Epidermal melanocyte (primary cell): ENCODE results near the gene RHEB.

ENCODE experiments used
- DNase-seq: peaks from one replicate; pipeline ENCODE4 v3.0.0; 2011; ENCODE audit warnings: low spot score; ENCODE audit not compliant: insufficient read length

RHEB gene

GRCh38 chr7:151472644-151473380, 46.9 kb downstream of the RHEB start:
- no peak for DNase-seq

- no peak for DNase-seq
Observed at GRCh38 chr7:151470711-151471110, 49.0 kb downstream of the RHEB start.

- no peak for DNase-seq
Observed at GRCh38 chr7:151469281-151469680, 50.4 kb downstream of the RHEB start.

- DNase-seq = peak; percentile 71
Observed at GRCh38 chr7:151468217-151469018, 51.3 kb downstream of the RHEB start.

- no peak for DNase-seq
Observed at GRCh38 chr7:151465169-151465568, 54.5 kb downstream of the RHEB start.

GRCh38 chr7:151462306-151462779, 57.4 kb downstream of the RHEB start:
- no peak for DNase-seq

- no peak for DNase-seq
Observed at GRCh38 chr7:151461942-151462230, 57.8 kb downstream of the RHEB start.

GRCh38 chr7:151461096-151461941, 58.4 kb downstream of the RHEB start:
- no peak for DNase-seq

GRCh38 chr7:151460474-151460855, 59.2 kb downstream of the RHEB start:
- no peak for DNase-seq

- DNase-seq = peak; percentile 86
Observed at GRCh38 chr7:151459726-151460473, 59.8 kb downstream of the RHEB start.

- DNase-seq = no peak
Observed at GRCh38 chr7:151457534-151457933, 62.2 kb downstream of the RHEB start.

- DNase-seq = no peak
Observed at GRCh38 chr7:151456782-151457181, 62.9 kb downstream of the RHEB start.

- no peak for DNase-seq
Observed at GRCh38 chr7:151456276-151456675, 63.4 kb downstream of the RHEB start.

GRCh38 chr7:151455690-151456089, 64.0 kb downstream of the RHEB start:
- no peak for DNase-seq

- no peak for DNase-seq
Observed at GRCh38 chr7:151454932-151455530, 64.7 kb downstream of the RHEB start.

- no peak for DNase-seq
Observed at GRCh38 chr7:151454305-151454704, 65.4 kb downstream of the RHEB start.

- no peak for DNase-seq
Observed at GRCh38 chr7:151453326-151453791, 66.3 kb downstream of the RHEB start.

GRCh38 chr7:151452680-151453325, 66.9 kb downstream of the RHEB start:
- DNase-seq = no peak

GRCh38 chr7:151451626-151452571, 67.8 kb downstream of the RHEB start:
- no peak for DNase-seq
